Fibroblast of villous mesenchyme (primary cell): ENCODE measurements around the gene POLR1G. TPM values are rescaled to one million over a fixed set of nuclear protein-coding genes. Genes with fewer than 3 reads are reported as not detected.

Experiments used
- DNase-seq: peaks from one replicate; pipeline ENCODE4 v3.0.0-alpha.2; 2010; ENCODE audit warnings: low read depth
- H3K4me3 ChIP-seq: 2 replicates; pipeline ENCODE4 v1.5.1; 2011; ENCODE audit warnings: low read depth, mild to moderate bottlenecking, low read length
- CTCF ChIP-seq: IDR thresholded peaks from 2 replicates; pipeline ENCODE4 v1.5.1; 2012; ENCODE audit warnings: low read depth, mild to moderate bottlenecking, low read length; ENCODE audit not compliant: insufficient read depth
- total RNA-seq: library from RNA; depleted of rRNA; stranded (reverse); fragments of >200 nt; gene quantifications from 2 replicates; pipeline ENCODE4 v1.2.3, GENCODE V29; 2012

POLR1G gene
- total RNA-seq, 1 donor = 13.4 TPM

- no peak for DNase-seq
- no peak for TF ChIP-seq CTCF
- H3K4me3 ChIP-seq = no peak overlapping the region
These were observed 8.0 kb downstream of the POLR1G start for GRCh38 chr19:45414468-45414867.

GRCh38 chr19:45417151-45417550 lies 10.7 kb downstream of the POLR1G start:
- H3K4me3 ChIP-seq = no peak overlapping the region
- TF ChIP-seq CTCF = no peak
- no peak for DNase-seq

GRCh38 chr19:45418802-45419201 lies 12.4 kb downstream of the POLR1G start:
- TF ChIP-seq CTCF = no peak
- no peak overlapping the region for H3K4me3 ChIP-seq
- no peak for DNase-seq

GRCh38 chr19:45419396-45419795 lies 13.0 kb downstream of the POLR1G start:
- no peak for TF ChIP-seq CTCF
- H3K4me3 ChIP-seq = no peak overlapping the region
- no peak for DNase-seq

- no peak overlapping the region for H3K4me3 ChIP-seq
- TF ChIP-seq CTCF = no peak
- no peak for DNase-seq
These were observed 13.5 kb downstream of the POLR1G start for GRCh38 chr19:45419895-45420294.

GRCh38 chr19:45420356-45420755 lies 13.9 kb downstream of the POLR1G start:
- no peak for DNase-seq
- no peak overlapping the region for H3K4me3 ChIP-seq
- no peak for TF ChIP-seq CTCF

GRCh38 chr19:45420871-45421270 lies 14.4 kb downstream of the POLR1G start:
- no peak for DNase-seq
- no peak for TF ChIP-seq CTCF
- no peak overlapping the region for H3K4me3 ChIP-seq
